GM10248 (cell line): ENCODE data around the gene SRSF4.

Experiments used
- CTCF ChIA-PET: fragments of 300-600 bp; sonication (Branson Sonifier 250); formaldehyde crosslinking; extraction: SDS; loops from one replicate; lab custom pipeline; 2021; ENCODE audit warnings: antibody characterized with exemption; lab: Yijun Ruan, JAX
- POLR2A ChIA-PET: fragments of 350-650 bp; sonication (Branson Sonifier 250); formaldehyde crosslinking; extraction: SDS; loops from one replicate; lab custom pipeline; 2020; ENCODE audit warnings: antibody characterized with exemption; lab: Yijun Ruan, JAX
- DNase-seq: peaks from one replicate; pipeline ENCODE4 v3.0.0; 2012; ENCODE audit errors: extremely low spot score
- CTCF ChIP-seq: IDR thresholded peaks from 2 replicates; pipeline ENCODE4 v1.5.1; 2012; ENCODE audit warnings: mild to moderate bottlenecking, low read depth; ENCODE audit errors: extremely low read depth, missing control alignments, control extremely low read depth

Gene SRSF4

GRCh38 chr1:29196863-29197589, 15.3 kb upstream of the SRSF4 start:
- no peak for DNase-seq
- POLR2A ChIA-PET, result no interaction called here
- CTCF ChIA-PET, result interaction anchor here (1.0 to 8.9 kb wide), 7 partner anchors 9 to 460 kb away, joined by 3 to 132 read pairs (median 7); partner anchors contain the start of genes SRSF4 and YTHDF2
- TF ChIP-seq CTCF, result no peak

GRCh38 chr1:29195881-29196291, 14.2 kb upstream of the SRSF4 start:
- no peak for TF ChIP-seq CTCF
- CTCF ChIA-PET, result interaction anchor here (0.6 to 8.9 kb wide), 3 partner anchors 11 to 360 kb away, joined by 3 to 132 read pairs (median 5); partner anchors contain the start of gene SRSF4
- POLR2A ChIA-PET, result no interaction called here
- DNase-seq, result no peak

- DNase-seq, result no peak
- CTCF ChIA-PET, result interaction anchor here (1.1 to 4.2 kb wide), 6 partner anchors 8 to 160 kb away, joined by 3 to 18 read pairs (median 6); partner anchors contain the start of gene SRSF4
- POLR2A ChIA-PET, result no interaction called here
- no peak for TF ChIP-seq CTCF
Observed at GRCh38 chr1:29193879-29194455, 12.3 kb upstream of the SRSF4 start.

GRCh38 chr1:29190718-29191117, 9.0 kb upstream of the SRSF4 start:
- ChIA-PET CTCF (interaction anchor here (1.1 to 4.2 kb wide), 3 partner anchors 9 to 314 kb away, joined by 4 to 18 read pairs (median 5); partner anchors contain the start of gene SRSF4), POLR2A (no interaction called here)
- no peak for DNase-seq
- no peak for TF ChIP-seq CTCF

GRCh38 chr1:29186707-29187106, 5.0 kb upstream of the SRSF4 start:
- no peak for TF ChIP-seq CTCF
- POLR2A ChIA-PET, result no interaction called here
- DNase-seq, result no peak
- CTCF ChIA-PET, result interaction anchor here (3.3 to 9.0 kb wide), 2 partner anchors 13 to 305 kb away, joined by 10 to 132 read pairs; no protein-coding TSS in a partner anchor

GRCh38 chr1:29186252-29186651, 4.6 kb upstream of the SRSF4 start:
- DNase-seq, result no peak
- TF ChIP-seq CTCF, result no peak
- CTCF ChIA-PET, result interaction anchor here (3.3 to 9.0 kb wide), 2 partner anchors 14 to 305 kb away, joined by 10 to 132 read pairs; no protein-coding TSS in a partner anchor
- POLR2A ChIA-PET, result no interaction called here
